ENCODE measurements around the gene FBXO8. TPM values are rescaled to one million over a fixed set of nuclear protein-coding genes. Genes with fewer than 3 reads are reported as not detected.
A peak's percentile ranks its signal among the peaks of the same experiment; 100 is the strongest.

Gene FBXO8
- total and polyA plus RNA-seq, 4 donors: 15.6 to 48.0 (median 22.3) TPM

DNA sequence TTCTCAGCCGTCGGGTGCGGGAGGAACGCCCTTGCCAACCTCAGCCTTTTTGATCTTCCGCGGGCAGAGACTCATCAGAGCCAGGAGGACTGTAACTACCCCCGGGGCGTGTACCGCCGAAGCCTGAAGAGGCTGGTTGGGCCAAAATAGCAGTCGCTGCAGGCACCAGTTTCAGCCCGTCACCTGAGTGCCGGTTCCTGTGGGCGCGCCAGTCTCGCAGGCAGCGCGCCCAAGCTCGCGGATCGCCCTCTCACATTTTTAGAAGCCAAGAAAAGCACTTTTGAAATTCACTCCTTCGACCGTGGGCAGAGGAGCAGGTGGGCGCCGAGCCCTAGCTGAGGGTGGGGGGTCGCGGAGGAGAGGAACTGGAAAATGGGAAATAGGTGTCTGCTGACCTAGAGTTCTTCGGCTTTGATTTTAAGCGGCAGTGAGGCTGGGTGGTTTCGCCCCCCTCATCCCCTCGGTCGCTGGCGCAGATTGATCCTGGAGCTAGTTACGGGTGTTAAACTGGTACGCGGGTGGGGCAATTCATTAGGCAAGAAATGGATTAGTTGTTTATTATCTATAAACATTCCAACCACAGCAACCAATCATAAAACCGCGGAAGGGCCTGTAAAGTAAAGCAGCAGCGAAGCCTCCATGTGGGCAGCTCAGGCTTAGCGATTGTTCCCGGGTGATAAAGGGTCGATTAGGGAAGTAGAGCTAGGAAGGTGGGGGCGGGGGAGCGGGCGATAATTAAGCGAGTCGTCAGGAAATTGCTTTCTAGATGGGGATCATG, 69.2 kb downstream of the FBXO8 start:
- H3K9me3 ChIP-seq (ENCODE audit: control insufficient read depth in 4 of 4, insufficient read depth in 3 of 4, low read length in 3 of 4): peaks cover 0 to 7% (median 0%) of the 10 kb centered on the region in 4 donors
- ATAC-seq (ENCODE audit: insufficient read depth, low FRiP score) (no peak), DNase-seq (peak in 2 of 3 donors; percentile 23 to 55)
- H3K27me3 ChIP-seq (ENCODE audit: control insufficient read depth in 3 of 3, insufficient read depth in 3 of 3, low read length in 2 of 3): peaks cover 4 to 91% (median 83%) of the 10 kb centered on the region in 3 donors
- no peak overlapping the region for H3K4me3 ChIP-seq
- no peak overlapping the region for H3K27ac ChIP-seq (ENCODE audit: low read depth in 1 of 2, low read length in 1 of 2)
- peaks cover 0 to 54% (median 12%) of the 10 kb centered on the region in 5 donors for H3K4me1 ChIP-seq (ENCODE audit: control insufficient read depth in 5 of 5, insufficient read depth in 5 of 5, low read length in 5 of 5)
- no peak overlapping the region for H3K9ac ChIP-seq (ENCODE audit: insufficient read depth in 1 of 2, low read length in 2 of 2)
- WGBS, 2 donors: 5 to 8% methylated on average over 47 of the region's 47 CpGs
- TF ChIP-seq, protein P1, sequence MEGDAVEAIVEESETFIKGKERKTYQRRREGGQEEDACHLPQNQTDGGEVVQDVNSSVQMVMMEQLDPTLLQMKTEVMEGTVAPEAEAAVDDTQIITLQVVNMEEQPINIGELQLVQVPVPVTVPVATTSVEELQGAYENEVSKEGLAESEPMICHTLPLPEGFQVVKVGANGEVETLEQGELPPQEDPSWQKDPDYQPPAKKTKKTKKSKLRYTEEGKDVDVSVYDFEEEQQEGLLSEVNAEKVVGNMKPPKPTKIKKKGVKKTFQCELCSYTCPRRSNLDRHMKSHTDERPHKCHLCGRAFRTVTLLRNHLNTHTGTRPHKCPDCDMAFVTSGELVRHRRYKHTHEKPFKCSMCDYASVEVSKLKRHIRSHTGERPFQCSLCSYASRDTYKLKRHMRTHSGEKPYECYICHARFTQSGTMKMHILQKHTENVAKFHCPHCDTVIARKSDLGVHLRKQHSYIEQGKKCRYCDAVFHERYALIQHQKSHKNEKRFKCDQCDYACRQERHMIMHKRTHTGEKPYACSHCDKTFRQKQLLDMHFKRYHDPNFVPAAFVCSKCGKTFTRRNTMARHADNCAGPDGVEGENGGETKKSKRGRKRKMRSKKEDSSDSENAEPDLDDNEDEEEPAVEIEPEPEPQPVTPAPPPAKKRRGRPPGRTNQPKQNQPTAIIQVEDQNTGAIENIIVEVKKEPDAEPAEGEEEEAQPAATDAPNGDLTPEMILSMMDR (IDR thresholded peaks at IDR 0.05; ENCODE audit: control extremely low read depth, extremely low read depth): no peak
- H3K36me3 ChIP-seq (ENCODE audit: control insufficient read depth in 4 of 4, insufficient read depth in 4 of 4, low read length in 4 of 4): no peaks in the 10 kb centered on the region

DNA sequence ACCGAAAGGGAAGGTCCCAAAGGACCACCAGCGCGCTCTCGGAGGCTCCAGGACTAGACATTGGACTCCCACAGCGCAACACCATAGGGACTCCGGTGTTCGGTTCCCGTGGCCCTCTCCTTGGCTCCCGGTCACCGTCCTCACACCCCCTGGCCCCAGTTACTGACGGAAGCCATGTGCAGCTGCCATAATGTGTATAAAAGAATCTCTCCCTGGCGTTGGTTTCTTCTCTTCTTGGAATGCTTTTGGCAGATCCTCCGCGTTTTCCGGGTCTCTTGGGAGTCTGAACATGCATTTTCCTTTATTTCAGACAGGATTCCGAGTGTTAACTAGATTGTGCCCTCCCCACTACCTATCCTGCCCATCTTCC, 69.8 kb downstream of the FBXO8 start:
- peaks cover 4 to 90% (median 77%) of the 10 kb centered on the region in 3 donors for H3K27me3 ChIP-seq (ENCODE audit: control insufficient read depth in 3 of 3, insufficient read depth in 3 of 3, low read length in 2 of 3)
- no peak overlapping the region for H3K9ac ChIP-seq (ENCODE audit: insufficient read depth in 1 of 2, low read length in 2 of 2)
- peaks cover 0 to 60% (median 12%) of the 10 kb centered on the region in 5 donors for H3K4me1 ChIP-seq (ENCODE audit: control insufficient read depth in 5 of 5, insufficient read depth in 5 of 5, low read length in 5 of 5)
- TF ChIP-seq, protein P1 (IDR thresholded peaks at IDR 0.05; ENCODE audit: control extremely low read depth, extremely low read depth): no peak
- no peaks in the 10 kb centered on the region for H3K36me3 ChIP-seq (ENCODE audit: control insufficient read depth in 4 of 4, insufficient read depth in 4 of 4, low read length in 4 of 4)
- 7% methylated on average over 16 of the region's 16 CpGs for WGBS, 2 donors
- H3K9me3 ChIP-seq (ENCODE audit: control insufficient read depth in 4 of 4, insufficient read depth in 3 of 4, low read length in 3 of 4): peaks cover 0 to 7% (median 0%) of the 10 kb centered on the region in 4 donors
- H3K4me3 ChIP-seq: no peak overlapping the region
- H3K27ac ChIP-seq (ENCODE audit: low read depth in 1 of 2, low read length in 1 of 2): no peak overlapping the region
- DNase-seq: peak; percentile 48 to 64 (median 50)
- ATAC-seq (ENCODE audit: insufficient read depth, low FRiP score): no peak

DNA sequence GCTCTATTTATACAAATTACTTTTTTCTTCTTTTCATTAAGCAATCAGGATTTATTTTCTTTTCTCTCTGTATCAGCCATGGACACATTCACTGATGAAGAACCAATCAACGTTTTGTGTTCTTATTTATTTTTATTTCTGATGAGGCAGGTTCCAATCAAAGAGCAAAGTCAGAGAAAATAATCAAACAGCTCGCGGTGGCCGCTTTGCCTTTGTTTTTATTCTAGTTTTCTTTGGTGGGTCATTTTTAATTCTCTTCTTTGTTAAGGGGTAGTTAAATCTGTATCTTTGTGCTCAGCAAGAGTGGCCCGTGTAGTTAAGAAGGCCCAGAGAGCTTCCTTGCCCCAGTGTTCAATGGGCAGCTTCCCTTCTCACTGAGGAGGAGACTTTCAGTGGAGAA, 71.4 kb downstream of the FBXO8 start:
- no peak overlapping the region for H3K9ac ChIP-seq (ENCODE audit: insufficient read depth in 1 of 2, low read length in 2 of 2)
- H3K4me3 ChIP-seq: no peak overlapping the region
- 10 to 18% methylated on average over 5 of the region's 5 CpGs for WGBS, 2 donors
- no peak overlapping the region for H3K27ac ChIP-seq (ENCODE audit: low read depth in 1 of 2, low read length in 1 of 2)
- ATAC-seq (ENCODE audit: insufficient read depth, low FRiP score): no peak
- DNase-seq: no peak
- H3K36me3 ChIP-seq (ENCODE audit: control insufficient read depth in 4 of 4, insufficient read depth in 4 of 4, low read length in 4 of 4): no peaks in the 10 kb centered on the region
- H3K4me1 ChIP-seq (ENCODE audit: control insufficient read depth in 5 of 5, insufficient read depth in 5 of 5, low read length in 5 of 5): peaks cover 0 to 53% (median 4%) of the 10 kb centered on the region in 5 donors
- TF ChIP-seq, protein P1 (IDR thresholded peaks at IDR 0.05; ENCODE audit: control extremely low read depth, extremely low read depth): no peak
- H3K9me3 ChIP-seq (ENCODE audit: control insufficient read depth in 4 of 4, insufficient read depth in 3 of 4, low read length in 3 of 4): peaks cover 0 to 4% (median 0%) of the 10 kb centered on the region in 4 donors
- H3K27me3 ChIP-seq (ENCODE audit: control insufficient read depth in 3 of 3, insufficient read depth in 3 of 3, low read length in 2 of 3): peaks cover 4 to 81% (median 66%) of the 10 kb centered on the region in 3 donors

Measured in lung (tissue), 12 donors.